Neural cell (in vitro differentiated cells): Measurements from ENCODE around the gene DGLUCY. TPM values are rescaled to one million over a fixed set of nuclear protein-coding genes. Genes with fewer than 3 reads are reported as not detected.
"Not testable (repeated sequence)": the region's sequence is repeated elsewhere in the genome, so short reads cannot be mapped to it uniquely, and the experiment has no call there.

Experiments
- H2AFZ ChIP-seq: fragments of 200-600, 300-800 bp; sonication (generic), shearing (Covaris generic); 2 replicates; pipeline ENCODE4 v1.6.0; 2014; ENCODE audit warnings: low read depth, mild to moderate bottlenecking, antibody characterized with exemption, low read length, moderate library complexity
- H3F3A ChIP-seq: fragments of 200-600 bp; shearing (Covaris generic); 2 replicates; pipeline ENCODE4 v1.6.1; 2016; ENCODE audit warnings: mild to moderate bottlenecking, moderate library complexity, mixed read lengths, antibody characterized with exemption, low read length; ENCODE audit not compliant: insufficient read depth, poor library complexity, severe bottlenecking
- H3K27ac ChIP-seq: fragments of 200-600, 300-800 bp; sonication (generic), shearing (Covaris generic); 2 replicates; pipeline ENCODE4 v1.5.1; 2014; ENCODE audit warnings: mild to moderate bottlenecking, low read length, moderate library complexity
- H3K27me3 ChIP-seq: fragments of 300-800, 200-600 bp; sonication (generic), shearing (Covaris generic); 2 replicates; pipeline ENCODE4 v1.6.0; 2014; ENCODE audit warnings: mild to moderate bottlenecking, low read depth, low read length, moderate library complexity; ENCODE audit not compliant: insufficient read depth
- H3K36me3 ChIP-seq: fragments of 300-800, 200-600 bp; sonication (generic), shearing (Covaris generic); 2 replicates; pipeline ENCODE4 v1.5.1; 2014; ENCODE audit warnings: mild to moderate bottlenecking, antibody characterized with exemption, low read length, moderate library complexity; ENCODE audit not compliant: insufficient read depth
- H3K4me2 ChIP-seq: fragments of 300-800, 200-600 bp; sonication (generic), shearing (Covaris generic); 2 replicates; pipeline ENCODE4 v1.6.0; 2014; ENCODE audit warnings: mild to moderate bottlenecking, low read length
- H3K4me3 ChIP-seq: fragments of 300-800, 200-600 bp; sonication (generic), shearing (Covaris generic); 2 replicates; pipeline ENCODE4 v1.5.1; 2014; ENCODE audit warnings: mild to moderate bottlenecking, low read length, moderate library complexity
- H3K79me2 ChIP-seq: fragments of 200-600 bp; shearing (Covaris generic); replicated peaks from 2 replicates; pipeline ENCODE4 v1.6.0; 2014; ENCODE audit warnings: mild to moderate bottlenecking, low read length, moderate library complexity; ENCODE audit not compliant: insufficient read depth
- H3K9ac ChIP-seq: fragments of 300-800, 200-600 bp; sonication (generic), shearing (Covaris generic); 2 replicates; pipeline ENCODE4 v1.6.1; 2016; ENCODE audit warnings: mild to moderate bottlenecking, low read length, mixed read lengths
- H3K9me2 ChIP-seq: fragments of 200-600 bp; shearing (Covaris generic); 2 replicates; pipeline ENCODE4 v1.6.1; 2016; ENCODE audit warnings: mild to moderate bottlenecking, low read length, mixed read lengths; ENCODE audit not compliant: insufficient read depth
- H3K9me3 ChIP-seq: fragments of 200-600, 300-800 bp; sonication (generic), shearing (Covaris generic); 2 replicates; pipeline ENCODE4 v1.6.1; 2016; ENCODE audit warnings: mild to moderate bottlenecking, mixed run types, low read length, moderate library complexity, mixed read lengths
- H4K20me1 ChIP-seq: fragments of 200-600 bp; shearing (Covaris generic); 2 replicates; pipeline ENCODE4 v1.6.1; 2016; ENCODE audit warnings: mild to moderate bottlenecking, mixed run types; ENCODE audit not compliant: insufficient read depth
- EZH2 ChIP-seq: fragments of 200-600, 300-800 bp; shearing (Covaris generic), sonication (generic); IDR thresholded peaks from 2 replicates; pipeline ENCODE4 v1.6.1; 2014; ENCODE audit warnings: antibody characterized with exemption, low read length, borderline replicate concordance, mild to moderate bottlenecking; ENCODE audit not compliant: insufficient read depth, poor library complexity, severe bottlenecking
- POLR2AphosphoS5 ChIP-seq: IDR thresholded peaks from 2 replicates; pipeline ENCODE4 v1.6.1; 2012
- REST ChIP-seq: IDR thresholded peaks from 2 replicates; pipeline ENCODE4 v1.6.1; 2012; ENCODE audit warnings: borderline replicate concordance
- polyA plus RNA-seq: library from polyadenylated mRNA; depleted of rRNA; stranded (reverse); fragments of >200 nt; gene quantifications from 2 replicates; pipeline ENCODE4 v1.2.3, GENCODE V29; 2014

Gene DGLUCY
- polyA plus RNA-seq, 1 donor from 2014 or later, result 30.5 TPM

DNA sequence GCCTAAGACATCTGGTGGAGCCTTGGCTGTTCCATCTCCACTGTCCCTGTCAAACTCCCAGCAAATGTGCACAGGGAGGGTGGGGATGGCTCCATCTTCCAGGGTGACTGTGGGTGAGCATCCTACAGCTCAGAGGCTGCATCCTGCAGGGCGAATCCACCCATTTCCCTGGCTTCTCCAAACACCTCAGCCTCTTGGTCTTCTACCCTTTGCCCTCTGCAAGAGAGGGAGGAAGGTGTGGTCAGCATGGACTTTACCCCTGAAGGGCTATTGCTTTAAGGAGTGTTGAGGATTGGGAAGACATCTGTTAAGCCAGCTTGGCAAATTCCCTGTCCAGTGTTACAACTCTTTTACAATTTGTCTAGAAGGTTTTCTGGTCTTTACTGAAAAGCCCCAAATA, 23.1 kb upstream of the DGLUCY start:
- Histone ChIP-seq H3K79me2 (no peaks in the 10 kb centered on the region), H3K9me2 (no peaks in the 10 kb centered on the region), H3K27me3 (no peaks in the 10 kb centered on the region), H2AFZ (no peak overlapping the region), H3F3A (no peaks in the 10 kb centered on the region), H3K27ac (no peak overlapping the region), H3K4me3 (no peak overlapping the region), H3K4me2 (no peak overlapping the region), H4K20me1 (no peaks in the 10 kb centered on the region), H3K9me3 (no peaks in the 10 kb centered on the region), H3K9ac (no peak overlapping the region), H3K36me3 (no peaks in the 10 kb centered on the region)
- TF ChIP-seq REST, result no peak

- TF ChIP-seq REST, result no peak
- no peak for TF ChIP-seq EZH2
- no peak for TF ChIP-seq POLR2AphosphoS5
- Histone ChIP-seq H3F3A (no peaks in the 10 kb centered on the region), H3K9ac (no peak overlapping the region), H2AFZ (no peak overlapping the region), H3K79me2 (no peaks in the 10 kb centered on the region), H3K9me2 (no peaks in the 10 kb centered on the region), H3K4me3 (no peak overlapping the region), H3K27ac (no peak overlapping the region), H3K27me3 (no peaks in the 10 kb centered on the region), H3K9me3 (no peaks in the 10 kb centered on the region), H4K20me1 (no peaks in the 10 kb centered on the region), H3K4me2 (no peak overlapping the region), H3K36me3 (no peaks in the 10 kb centered on the region)
Observed at GRCh38 chr14:91092073-91092472, 21.8 kb upstream of the DGLUCY start.

- not testable (repeated sequence) for H3K79me2 ChIP-seq, H3K9me2 ChIP-seq, H3K27ac ChIP-seq, H2AFZ ChIP-seq, H3F3A ChIP-seq, H3K9ac ChIP-seq, H3K4me2 ChIP-seq, H3K27me3 ChIP-seq, H3K4me3 ChIP-seq, H4K20me1 ChIP-seq, H3K36me3 ChIP-seq, H3K9me3 ChIP-seq
Observed at GRCh38 chr14:91093743-91094472, 20.0 kb upstream of the DGLUCY start.
